Activated CD8-positive, alpha-beta memory T cell treated with anti-CD3 and anti-CD28 coated beads, Interleukin-2, amount 10 ng/mL, durations not matched to agents 7 days and 5 days (primary cell): ENCODE data around the gene NEU1. TPM values are rescaled to one million over a fixed set of nuclear protein-coding genes. Genes with fewer than 3 reads are reported as not detected.
"Not testable (repeated sequence)": the region's sequence is repeated elsewhere in the genome, so short reads cannot be mapped to it uniquely, and the experiment has no call there.

Source experiments
- ATAC-seq: fragments of 150-1000 bp; cut with Tn5 transposase; one replicate; pipeline ENCODE4 v1.10.0; 2021; ENCODE audit warnings: moderate library complexity
- CTCF ChIA-PET: fragments of 350-600 bp; sonication (Branson Sonifier 250); formaldehyde crosslinking; loops from one replicate; lab custom pipeline; 2021; ENCODE audit warnings: antibody characterized with exemption; lab: Charles Lee
- DNase-seq: peaks from one replicate; pipeline ENCODE4 v3.0.0-alpha.2; 2020
- H3K27ac Mint-ChIP-seq: one replicate; pipeline ENCODE4 v1.8.0; 2021; ENCODE audit warnings: mild to moderate bottlenecking, mixed read lengths
- H3K27me3 Mint-ChIP-seq: one replicate; pipeline ENCODE4 v1.8.0; 2021; ENCODE audit warnings: mixed read lengths
- H3K36me3 Mint-ChIP-seq: one replicate; pipeline ENCODE4 v1.8.0; 2021; ENCODE audit warnings: mild to moderate bottlenecking, mixed read lengths
- H3K4me1 Mint-ChIP-seq: one replicate; pipeline ENCODE4 v1.8.0; 2021; ENCODE audit warnings: mixed read lengths
- H3K4me3 Mint-ChIP-seq: one replicate; pipeline ENCODE4 v1.8.0; 2021; ENCODE audit warnings: mild to moderate bottlenecking, moderate library complexity, mixed read lengths
- H3K9me3 Mint-ChIP-seq: one replicate; pipeline ENCODE4 v1.8.0; 2022; ENCODE audit warnings: low read depth, mixed read lengths
- total RNA-seq, 2 experiments: library from RNA; stranded (reverse); gene quantifications; one replicate each; pipeline ENCODE4 v1.2.3, GENCODE V29; 2021

The NEU1 gene
- total RNA-seq, result 10 to 100 TPM; 13.0 to 21.5 TPM

DNA sequence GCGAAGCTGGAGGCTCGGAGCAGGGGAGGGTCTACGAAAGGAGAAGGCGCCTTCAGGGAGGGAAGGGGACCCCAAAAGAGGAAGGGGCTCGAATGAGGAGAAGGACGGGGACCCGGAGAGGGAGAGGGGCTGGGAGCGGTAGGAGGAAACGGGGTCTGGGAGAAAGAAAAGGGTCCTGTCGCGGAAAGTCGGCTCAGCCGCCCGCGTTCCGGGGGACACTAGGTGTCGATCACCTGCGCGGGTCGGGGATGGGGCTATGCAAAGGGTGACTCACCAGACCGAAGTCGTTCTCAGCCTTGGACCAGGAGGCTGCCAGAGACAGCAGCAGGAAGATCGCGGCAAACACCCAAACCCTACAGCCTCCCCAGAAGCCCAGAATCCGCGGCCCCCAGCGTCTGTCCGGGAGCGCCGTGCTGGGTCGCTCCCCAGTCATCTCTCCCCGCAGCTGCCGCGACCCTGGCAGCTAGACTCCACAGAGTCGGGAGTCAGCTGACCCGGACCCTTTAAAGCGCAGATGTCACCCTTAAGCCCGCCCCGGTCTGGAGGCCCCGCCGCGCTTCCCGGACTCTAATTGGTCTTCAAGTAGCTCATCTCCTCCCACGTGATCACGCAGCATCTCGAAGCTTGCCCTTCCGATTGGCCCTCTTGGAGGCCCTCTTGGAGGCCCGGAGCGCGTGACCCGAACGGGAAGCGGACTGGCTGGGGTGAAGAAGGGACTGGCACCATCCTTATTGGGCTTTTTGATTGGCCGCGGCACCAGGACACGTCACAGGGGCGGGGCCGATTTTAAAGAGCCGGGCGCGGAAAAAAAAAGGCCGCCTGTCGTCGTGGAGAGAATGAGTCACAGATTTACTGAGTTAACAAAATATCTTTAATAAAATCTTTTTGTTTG lies at the start of gene NEU1:
TSS of gene NEU1 (minus strand) at position 478 of the 892 bp plus-strand sequence. CDS start at position 433, 45 bp downstream.
- peak within 1 kb of the TSS; percentile 93 for H3K4me3 Mint-ChIP-seq
- no peaks in the 10 kb centered on the region for H3K27me3 Mint-ChIP-seq
- peak; percentile 92 for ATAC-seq
- H3K27ac Mint-ChIP-seq, result peak within 1 kb of the TSS; percentile 90
- H3K36me3 Mint-ChIP-seq, result peaks cover 3% of the 10 kb centered on the region
- H3K4me1 Mint-ChIP-seq, result peaks cover 22% of the 10 kb centered on the region
- no peaks in the 10 kb centered on the region for H3K9me3 Mint-ChIP-seq
- peak; percentile 100 for DNase-seq
- CTCF ChIA-PET, result interaction anchor here (0.6 to 2.8 kb wide), 12 partner anchors 10 to 266 kb away, joined by 3 to 10 read pairs (median 3); partner anchors contain the start of gene EHMT2

DNA sequence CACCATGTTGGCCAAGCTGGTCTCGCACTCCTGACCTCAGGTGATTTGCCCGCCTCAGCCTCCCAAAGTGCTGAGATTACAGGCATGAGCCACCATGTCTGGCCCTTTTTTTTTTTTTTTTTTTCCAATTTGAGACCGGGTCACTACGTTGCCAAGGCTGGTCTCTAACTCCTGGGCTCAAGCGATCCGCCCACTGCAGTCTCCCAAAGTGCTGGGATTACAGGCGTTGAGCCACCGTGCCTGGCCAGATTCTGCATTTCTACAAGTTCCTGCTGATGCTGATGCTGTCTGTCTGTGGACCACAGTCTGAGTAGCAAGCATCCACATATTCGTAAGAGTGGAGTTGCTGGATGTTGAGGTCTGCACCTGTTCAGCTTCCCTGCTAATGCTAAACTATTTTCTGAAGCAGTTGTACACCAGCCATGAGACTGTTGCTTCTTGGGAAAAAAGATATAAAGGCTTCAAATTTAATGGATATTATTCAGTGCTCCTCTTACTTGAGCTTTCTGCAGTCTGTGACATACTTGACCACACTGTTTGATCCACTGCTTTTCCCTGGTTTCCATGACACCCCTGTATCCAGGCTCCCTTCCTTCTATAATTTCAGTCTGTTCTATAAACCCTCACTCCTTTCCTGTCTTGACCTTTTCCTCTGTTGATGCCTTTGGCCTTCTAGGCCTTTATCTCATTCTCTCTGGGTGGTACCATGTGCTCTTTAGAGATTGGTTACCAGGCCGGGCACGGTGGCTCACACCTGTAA lies 49.4 kb upstream of the NEU1 start:
- H3K36me3 Mint-ChIP-seq, result no peaks in the 10 kb centered on the region
- H3K4me3 Mint-ChIP-seq, result no peak overlapping the region
- CTCF ChIA-PET, result no interaction called here
- H3K27ac Mint-ChIP-seq, result no peak overlapping the region
- no peaks in the 10 kb centered on the region for H3K27me3 Mint-ChIP-seq
- H3K9me3 Mint-ChIP-seq, result no peaks in the 10 kb centered on the region
- H3K4me1 Mint-ChIP-seq, result peaks cover 25% of the 10 kb centered on the region
- no peak for DNase-seq
- ATAC-seq, result no peak

DNA sequence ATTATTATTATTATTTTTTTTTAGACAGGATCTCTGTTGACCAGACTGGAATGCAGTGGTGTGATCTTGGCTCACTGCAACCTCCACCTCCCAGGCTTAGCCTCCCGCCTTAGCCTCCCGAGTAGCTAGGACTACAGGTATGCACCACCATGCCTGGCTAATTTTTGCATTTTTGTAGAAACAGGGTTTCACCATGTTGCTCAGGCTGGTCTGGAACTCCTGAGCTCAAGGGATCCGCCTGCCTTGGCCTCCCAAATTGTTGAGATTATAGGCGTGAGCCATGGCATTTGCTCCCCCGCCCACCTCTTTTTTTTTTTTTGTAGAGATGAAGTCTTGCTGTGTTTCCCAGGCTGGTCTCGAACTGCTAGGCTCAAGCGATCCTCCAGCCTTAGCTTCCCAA lies 46.7 kb upstream of the NEU1 start:
- not testable (repeated sequence) for H3K9me3 Mint-ChIP-seq, H3K4me3 Mint-ChIP-seq, H3K27ac Mint-ChIP-seq, ATAC-seq, H3K36me3 Mint-ChIP-seq, H3K27me3 Mint-ChIP-seq, DNase-seq
- CTCF ChIA-PET, result interaction anchor here (0.6 to 1.2 kb wide), 3 partner anchors 11 to 43 kb away, joined by 3 read pairs; no protein-coding TSS in a partner anchor
- H3K4me1 Mint-ChIP-seq, result peaks cover 25% of the 10 kb centered on the region

DNA sequence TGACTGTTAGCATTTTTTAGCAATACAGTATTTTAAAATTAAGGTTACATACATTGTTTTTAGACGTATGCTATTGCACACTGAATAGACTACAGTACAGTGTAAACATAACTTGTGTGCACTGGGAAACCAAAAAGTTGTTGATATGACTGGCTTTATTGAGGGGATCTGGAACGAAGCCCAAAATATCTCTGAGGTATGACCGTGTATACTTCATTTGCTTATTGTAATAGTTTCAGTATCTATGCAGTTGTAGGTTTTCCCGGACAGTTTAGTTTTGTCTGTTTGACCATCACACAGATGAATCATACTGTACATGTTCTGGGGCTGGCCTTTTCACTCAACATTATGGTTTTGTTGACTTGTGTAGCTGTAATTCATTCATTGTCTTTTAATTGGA lies 46.2 kb upstream of the NEU1 start:
- Mint-ChIP-seq H3K4me1 (peaks cover 25% of the 10 kb centered on the region), H3K27me3 (peaks cover 12% of the 10 kb centered on the region), H3K4me3 (no peak overlapping the region), H3K9me3 (no peaks in the 10 kb centered on the region), H3K27ac (peak overlapping the region; percentile 42), H3K36me3 (no peaks in the 10 kb centered on the region)
- ATAC-seq (peak; percentile 56), DNase-seq (no peak)
- CTCF ChIA-PET, result interaction anchor here (0.6 to 2.4 kb wide), 5 partner anchors 10 to 239 kb away, joined by 3 to 8 read pairs (median 3); no protein-coding TSS in a partner anchor

DNA sequence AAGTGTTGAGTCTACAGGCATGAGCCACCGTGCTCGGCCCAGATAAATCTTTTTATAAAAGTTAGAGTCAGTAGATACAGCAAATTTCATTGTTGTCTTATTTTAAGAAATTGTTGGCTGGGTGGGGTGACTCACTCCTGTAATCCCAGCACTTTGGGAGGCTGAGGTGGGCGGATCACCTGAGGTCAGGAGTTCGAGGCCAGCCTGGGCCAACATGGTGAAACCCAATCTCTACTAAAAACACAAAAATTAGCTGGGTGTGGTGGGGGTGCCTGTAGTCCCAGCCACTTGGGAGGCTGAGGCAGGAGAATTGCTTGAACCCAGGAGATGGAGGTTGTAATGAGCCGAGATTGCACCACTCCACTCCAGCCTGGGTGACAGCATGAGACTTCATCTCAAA lies 45.6 kb upstream of the NEU1 start:
- ATAC-seq, H3K4me3 Mint-ChIP-seq, H3K36me3 Mint-ChIP-seq, DNase-seq, H3K9me3 Mint-ChIP-seq: not testable (repeated sequence)
- Mint-ChIP-seq H3K27ac (peak overlapping the region; percentile 42), H3K27me3 (peaks cover 15% of the 10 kb centered on the region), H3K4me1 (peaks cover 25% of the 10 kb centered on the region)
- CTCF ChIA-PET, result interaction anchor here (0.6 to 2.4 kb wide), 3 partner anchors 19 to 240 kb away, joined by 3 to 9 read pairs (median 8); no protein-coding TSS in a partner anchor

DNA sequence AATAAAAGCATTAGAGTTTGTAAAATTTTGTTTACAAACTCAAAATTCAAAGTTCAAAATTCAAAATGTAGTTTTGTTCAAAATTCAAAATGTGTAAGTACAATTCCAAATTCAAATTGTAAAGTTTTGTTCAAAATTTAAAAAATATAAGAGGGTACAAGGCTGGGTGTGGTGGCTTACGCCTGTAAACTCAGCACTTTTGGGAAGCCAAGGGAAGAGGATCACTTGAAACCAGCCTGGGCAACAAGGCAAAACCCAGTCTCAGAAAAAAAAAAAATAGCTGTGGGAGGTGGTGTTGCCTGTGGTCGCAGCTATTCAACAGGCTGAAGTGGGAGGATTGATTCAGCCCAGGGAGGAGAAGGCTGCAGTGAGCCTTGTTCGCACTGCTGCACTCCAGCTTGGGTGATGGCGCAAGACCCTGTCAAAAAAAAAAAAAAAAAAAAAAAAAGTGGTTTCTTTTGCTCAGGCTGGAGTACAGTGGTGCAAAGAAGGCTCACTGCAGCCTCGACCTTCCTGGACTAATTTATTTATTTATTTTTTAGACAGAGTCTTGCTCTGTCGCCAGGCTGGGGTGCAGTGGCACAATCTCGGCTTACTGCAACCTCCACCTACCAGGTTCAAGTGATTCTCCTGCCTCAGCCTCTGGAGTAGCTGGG lies 44.7 kb upstream of the NEU1 start:
- peaks cover 24% of the 10 kb centered on the region for H3K27me3 Mint-ChIP-seq
- no peak overlapping the region for H3K4me3 Mint-ChIP-seq
- DNase-seq (no peak), ATAC-seq (no peak)
- no peaks in the 10 kb centered on the region for H3K36me3 Mint-ChIP-seq
- H3K27ac Mint-ChIP-seq, result no peak overlapping the region
- no peaks in the 10 kb centered on the region for H3K9me3 Mint-ChIP-seq
- CTCF ChIA-PET, result interaction anchor here (1.2 to 2.4 kb wide), 3 partner anchors 15 to 45 kb away, joined by 3 to 9 read pairs (median 8); no protein-coding TSS in a partner anchor
- peaks cover 32% of the 10 kb centered on the region for H3K4me1 Mint-ChIP-seq

DNA sequence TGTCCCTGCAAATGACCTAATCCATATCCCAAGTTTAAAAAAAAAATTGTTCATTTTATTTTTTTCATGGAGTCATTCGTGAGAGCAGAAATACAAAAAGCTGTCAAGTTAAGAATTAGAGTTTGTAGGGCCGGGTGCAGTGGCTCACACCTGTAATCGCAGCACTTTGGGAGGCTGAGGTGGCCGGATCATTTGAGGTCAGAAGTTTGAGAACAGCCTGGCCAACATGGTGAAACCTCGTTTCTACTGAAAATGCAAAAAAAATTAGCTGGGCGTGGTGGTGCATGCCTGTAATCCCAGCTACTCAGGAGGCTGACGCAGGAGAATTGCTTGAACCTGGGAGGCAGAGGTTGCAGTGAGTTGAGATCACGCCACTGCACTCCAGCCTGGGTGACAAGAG lies 44.1 kb upstream of the NEU1 start:
- not testable (repeated sequence) for H3K27ac Mint-ChIP-seq, H3K4me3 Mint-ChIP-seq, DNase-seq, H3K36me3 Mint-ChIP-seq, ATAC-seq, H3K9me3 Mint-ChIP-seq
- H3K4me1 Mint-ChIP-seq, result peaks cover 29% of the 10 kb centered on the region
- peaks cover 24% of the 10 kb centered on the region for H3K27me3 Mint-ChIP-seq
- CTCF ChIA-PET, result interaction anchor here (1.2 to 2.4 kb wide), 3 partner anchors 15 to 46 kb away, joined by 3 to 9 read pairs (median 8); no protein-coding TSS in a partner anchor

DNA sequence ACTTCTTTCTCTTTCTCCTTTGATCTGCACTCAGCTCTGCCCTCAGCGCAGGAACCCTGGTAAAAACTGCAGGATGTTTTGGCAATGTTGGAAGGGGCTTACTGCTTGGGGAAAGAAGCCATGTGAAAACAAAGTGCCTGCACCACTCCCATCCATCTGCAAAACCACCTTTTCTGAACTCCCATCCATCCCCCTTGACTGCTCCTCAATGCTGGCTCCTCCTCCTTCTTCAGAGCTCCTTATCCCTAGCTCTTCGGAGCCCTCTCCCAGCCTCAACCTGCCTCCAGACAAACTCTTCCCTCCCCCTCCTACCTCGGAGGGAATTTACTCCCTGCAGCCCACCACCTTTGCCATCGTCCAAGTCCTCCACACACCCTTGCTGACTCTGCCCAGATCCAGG lies 43.5 kb upstream of the NEU1 start:
- no peak overlapping the region for H3K27ac Mint-ChIP-seq
- ATAC-seq (no peak), DNase-seq (no peak)
- peaks cover 27% of the 10 kb centered on the region for H3K4me1 Mint-ChIP-seq
- H3K4me3 Mint-ChIP-seq, result no peak overlapping the region
- H3K36me3 Mint-ChIP-seq, result no peaks in the 10 kb centered on the region
- CTCF ChIA-PET, result interaction anchor here (1.1 to 2.4 kb wide), 3 partner anchors 17 to 52 kb away, joined by 3 to 9 read pairs (median 8); no protein-coding TSS in a partner anchor
- H3K9me3 Mint-ChIP-seq, result no peaks in the 10 kb centered on the region
- H3K27me3 Mint-ChIP-seq, result peaks cover 24% of the 10 kb centered on the region

DNA sequence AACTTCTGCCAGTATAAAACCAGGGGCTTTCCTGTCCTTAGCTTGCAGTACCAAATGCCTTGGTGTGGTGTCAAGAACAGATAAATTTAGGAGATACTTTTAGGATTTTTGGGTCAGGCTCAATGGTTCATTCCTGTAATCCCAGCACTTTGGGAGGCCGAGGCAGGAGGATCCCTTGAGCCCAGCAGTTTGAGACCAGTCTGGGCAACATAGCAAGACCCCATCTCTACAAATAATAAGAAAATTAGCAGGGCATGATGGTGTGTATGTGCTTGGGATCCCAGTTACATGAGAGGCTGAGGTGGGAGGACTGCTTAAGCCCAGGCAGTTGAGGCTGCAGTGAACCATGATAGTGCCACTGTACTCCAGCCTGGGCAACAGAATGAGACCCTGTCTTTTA lies 42.4 kb upstream of the NEU1 start:
- Mint-ChIP-seq H3K27me3 (peaks cover 24% of the 10 kb centered on the region), H3K4me3 (no peak overlapping the region), H3K9me3 (no peaks in the 10 kb centered on the region), H3K36me3 (no peaks in the 10 kb centered on the region), H3K4me1 (peaks cover 29% of the 10 kb centered on the region), H3K27ac (no peak overlapping the region)
- DNase-seq (no peak), ATAC-seq (no peak)
- CTCF ChIA-PET, result interaction anchor here (1.0 to 1.1 kb wide), 3 partner anchors 13 to 53 kb away, joined by 3 read pairs; no protein-coding TSS in a partner anchor

DNA sequence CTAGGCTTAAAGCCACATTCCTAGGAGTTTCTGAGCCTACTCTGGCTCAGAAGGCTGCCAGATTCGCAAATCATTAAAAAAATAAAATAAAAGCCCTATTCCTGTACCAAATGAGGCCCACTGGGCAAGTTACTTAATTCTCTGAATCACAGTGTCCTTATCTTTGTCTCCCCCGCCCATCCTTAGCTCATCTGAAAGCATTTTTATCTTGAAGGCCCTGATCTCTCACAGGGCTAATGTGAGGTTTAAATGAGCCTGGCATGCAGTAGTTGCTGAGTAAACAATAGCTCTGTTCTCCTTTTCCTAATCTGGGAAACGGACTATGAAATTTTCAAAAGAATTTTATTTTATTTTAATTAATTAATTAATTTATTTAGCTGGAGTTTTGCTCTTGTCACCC lies 41.3 kb upstream of the NEU1 start:
- CTCF ChIA-PET, result interaction anchor here (1.0 kb wide), 1 partner anchor 14 kb away, joined by 3 read pairs; no protein-coding TSS in a partner anchor

DNA sequence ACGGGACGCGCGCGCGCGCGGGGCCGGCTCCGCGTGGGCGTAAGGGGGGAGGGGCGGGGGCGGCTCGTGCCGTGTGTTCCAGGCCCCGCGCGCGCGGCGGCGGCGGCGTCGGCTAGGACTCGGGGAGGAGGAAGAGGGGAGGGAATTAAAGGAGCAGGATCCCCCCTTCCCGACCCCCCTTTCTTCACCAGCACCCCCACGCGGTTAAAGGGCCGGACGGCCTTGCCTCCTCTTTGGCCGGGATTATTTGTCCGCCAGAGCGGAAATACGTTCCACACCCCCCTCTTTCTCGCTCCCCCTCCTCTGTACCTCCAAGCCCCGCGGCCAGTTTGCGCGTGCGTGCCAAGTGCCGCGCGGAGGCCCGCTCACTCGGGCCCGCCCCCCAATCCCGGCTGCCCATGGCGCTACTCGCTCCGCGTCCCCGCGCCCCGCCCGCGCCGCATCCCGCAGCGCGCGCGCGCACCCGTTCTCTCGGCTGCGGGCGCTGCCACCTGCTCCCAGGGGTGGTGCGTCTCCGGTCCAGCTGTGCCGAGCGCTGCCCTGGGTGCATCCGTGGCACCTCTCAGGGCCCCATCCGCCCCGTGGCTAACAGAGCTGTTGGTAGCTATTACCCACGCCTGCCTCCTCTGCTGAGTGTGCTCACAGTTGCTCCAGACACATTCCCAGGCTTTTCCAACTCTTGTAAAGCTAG lies 39.5 kb upstream of the NEU1 start, which contains the start of gene ZBTB12:
TSS of gene ZBTB12 (minus strand) at position 134 of the 691 bp plus-strand sequence. CDS start 781 bp downstream, outside the sequence.
- CTCF ChIA-PET, result interaction anchor here (1.1 kb wide), 1 partner anchor 221 kb away, joined by 3 read pairs; the partner anchor contains the start of gene LY6G5C
- peak; percentile 59 for ATAC-seq
- peaks cover 24% of the 10 kb centered on the region for H3K27me3 Mint-ChIP-seq
- H3K4me1 Mint-ChIP-seq, result peaks cover 36% of the 10 kb centered on the region
- peak within 1 kb of the TSS; percentile 72 for H3K27ac Mint-ChIP-seq
- peak; percentile 89 for DNase-seq
- peaks cover 1% of the 10 kb centered on the region for H3K36me3 Mint-ChIP-seq
- peak within 1 kb of the TSS; percentile 76 for H3K4me3 Mint-ChIP-seq
- no peaks in the 10 kb centered on the region for H3K9me3 Mint-ChIP-seq

More for the DNA sequence above, 41.3 kb upstream of the NEU1 start:
- H3K36me3 Mint-ChIP-seq, result peaks cover 1% of the 10 kb centered on the region
- peaks cover 24% of the 10 kb centered on the region for H3K27me3 Mint-ChIP-seq
- DNase-seq, result no peak
- no peak overlapping the region for H3K27ac Mint-ChIP-seq
- H3K4me1 Mint-ChIP-seq, result peaks cover 34% of the 10 kb centered on the region
- no peaks in the 10 kb centered on the region for H3K9me3 Mint-ChIP-seq
- ATAC-seq, result no peak
- H3K4me3 Mint-ChIP-seq, result no peak overlapping the region

DNA sequence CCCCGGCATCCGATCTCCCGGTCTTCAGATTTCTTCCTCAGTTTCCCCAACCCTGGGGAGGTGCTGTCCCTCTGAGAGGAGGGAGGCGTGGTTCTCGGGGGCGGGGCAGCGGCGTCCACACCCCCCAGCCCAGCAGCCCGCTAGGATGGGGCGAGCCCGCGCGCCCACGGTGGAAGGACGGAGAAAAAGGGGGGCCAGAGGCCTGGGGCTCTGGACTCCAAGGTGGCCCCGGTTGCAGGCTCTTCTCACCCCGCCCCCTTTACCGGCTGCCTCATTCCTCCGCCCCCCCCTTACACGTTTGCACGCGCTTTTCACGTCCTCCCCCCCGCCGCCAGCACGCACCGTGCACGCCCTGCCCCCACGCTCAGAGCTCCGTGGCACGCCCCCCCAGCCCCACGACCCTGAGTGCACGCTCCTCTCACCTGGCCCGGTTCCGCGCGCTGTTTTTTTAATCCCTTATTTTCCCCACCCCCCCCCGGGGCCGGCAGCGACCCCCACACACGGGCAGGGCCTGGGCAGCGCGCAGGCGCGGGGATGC lies 38.9 kb upstream of the NEU1 start:
- Mint-ChIP-seq H3K27me3 (peaks cover 23% of the 10 kb centered on the region), H3K36me3 (peaks cover 1% of the 10 kb centered on the region), H3K4me1 (peaks cover 38% of the 10 kb centered on the region), H3K4me3 (peak overlapping the region; percentile 60), H3K9me3 (no peaks in the 10 kb centered on the region), H3K27ac (no peak overlapping the region)
- ATAC-seq (no peak), DNase-seq (peak; percentile 71)
- CTCF ChIA-PET, result no interaction called here
